ENCODE results near the gene TAS2R60. TPM values are rescaled to one million over a fixed set of nuclear protein-coding genes. Genes with fewer than 3 reads are reported as not detected.

Gene TAS2R60
- total and polyA plus RNA-seq, 9 of the 15 experiments (the other 6 are each of a cell fraction or from before 2014, with no cell fraction given): 0.08 TPM; not detected in 8

- in situ Hi-C loops (cut with MboI) (no loop called here), intact Hi-C loops (cut with micrococcal nuclease) (no loop called here)
- H3K4me3 ChIP-seq: no peak overlapping the region
- H3K4me1 ChIP-seq (replicated peaks in 1 of 2; ENCODE audit: control insufficient read depth in 2 of 2, insufficient read depth in 2 of 2, low read length in 2 of 2): peaks cover 0 to 3% of the 10 kb centered on the region in 2 experiments; a peak in 1 of 5 replicates
- ATAC-seq (peak; percentile 21), FAIRE-seq (no peak), DNase-seq (ENCODE audit: extremely low read depth in 1 of 4, low spot score in 3 of 4) (no peak)
- no peaks in the 10 kb centered on the region for H3K9me3 ChIP-seq (replicated peaks; ENCODE audit: control insufficient read depth, insufficient read depth, low read depth, low read length)
- H2AFZ ChIP-seq (ENCODE audit: low read depth, low read length): peak overlapping the region; percentile 30; the same call in 1 of the 2 replicates
- TF ChIP-seq NR4A1 (CRISPR knock-in tag; IDR thresholded peaks at IDR 0.05) (no peak), NR4A1 (tag; IDR thresholded peaks at IDR 0.05) (no peak), ZBED1 (IDR thresholded peaks at IDR 0.05) (no peak)
- no TSS peak for BruUV-seq (replicated peaks)
- ChIA-PET POLR2A (interaction anchor here (0.7 kb wide), 1 partner anchor 8 kb away, joined by 3 read pairs; no protein-coding TSS in a partner anchor), CTCF (ENCODE audit: low intra/inter-chr PET ratio) (no interaction called here)
- no peaks in the 10 kb centered on the region for H3K9me1 ChIP-seq (ENCODE audit: control insufficient read depth, insufficient read depth, low read length)
- no peaks in the 10 kb centered on the region for H4K20me1 ChIP-seq (replicated peaks; ENCODE audit: control insufficient read depth, insufficient read depth, low read length)
- H3K79me2 ChIP-seq (ENCODE audit: control insufficient read depth, insufficient read depth, low read length): no peaks in the 10 kb centered on the region
- H3K27me3 ChIP-seq (ENCODE audit: control insufficient read depth in 2 of 2, insufficient read depth in 2 of 2, low read length in 2 of 2): peaks cover 0 to 2% of the 10 kb centered on the region in 2 experiments; a peak in 2 of 5 replicates
- H3K4me2 ChIP-seq (ENCODE audit: insufficient read depth, low read length): no peak overlapping the region
- no peaks in the 10 kb centered on the region for H3K36me3 ChIP-seq (ENCODE audit: control insufficient read depth, insufficient read depth, low read length)
- 4% methylated on average over 4 of the region's 4 CpGs for WGBS (ENCODE audit: insufficient coverage, low coverage, missing lambda C conversion rate)
- H3K9ac ChIP-seq (ENCODE audit: insufficient read depth in 1 of 2, low read depth in 2 of 2, low read length in 2 of 2): peak overlapping the region in 1 of 2 experiments; percentile 41; a peak in 1 of 4 replicates
- H3K27ac ChIP-seq (ENCODE audit: extremely low read depth, low read depth, low read length): no peak overlapping the region
Measured at GRCh38 chr7:143437578-143437977, 5.7 kb upstream of the TAS2R60 start.

- no peaks in the 10 kb centered on the region for H3K36me3 ChIP-seq (ENCODE audit: control insufficient read depth, insufficient read depth, low read length)
- H3K27me3 ChIP-seq (ENCODE audit: control insufficient read depth in 2 of 2, insufficient read depth in 2 of 2, low read length in 2 of 2): peaks cover 7 to 11% of the 10 kb centered on the region in 2 experiments; a peak in 2 of 5 replicates
- TF ChIP-seq PYGO2 (tag; IDR thresholded peaks at IDR 0.05): no peak
- no peak for TF ChIP-seq ZNF174 (CRISPR knock-in tag; IDR thresholded peaks at IDR 0.05)
- TF ChIP-seq STAT5B (CRISPR knock-in tag; IDR thresholded peaks at IDR 0.05): no peak
- no peak for TF ChIP-seq TBP (optimal IDR thresholded peaks at IDR 0.05; ENCODE audit: low read depth, low read length)
- TF ChIP-seq ZNF511 (CRISPR knock-in tag; IDR thresholded peaks at IDR 0.05): no peak
- no peak for TF ChIP-seq PTTG1 (tag; IDR thresholded peaks at IDR 0.05; ENCODE audit: low read depth)
- TF ChIP-seq TAF1 (IDR thresholded peaks at IDR 0.05; ENCODE audit: control insufficient read depth, extremely low read depth, insufficient read depth, low read length, severe bottlenecking): no peak
- TF ChIP-seq TAF9B (IDR thresholded peaks at IDR 0.05; ENCODE audit: partially characterized antibody): no peak
- no peak for TF ChIP-seq ID3 (CRISPR knock-in tag; IDR thresholded peaks at IDR 0.05)
- TF ChIP-seq ID3 (tag; IDR thresholded peaks at IDR 0.05): no peak
- TF ChIP-seq ZBTB8A (IDR thresholded peaks at IDR 0.05; ENCODE audit: partially characterized antibody): no peak
- TF ChIP-seq MXI1 (IDR thresholded peaks at IDR 0.05; ENCODE audit: low read depth, low read length): no peak
- no peaks in the 10 kb centered on the region for H3K79me2 ChIP-seq (ENCODE audit: control insufficient read depth, insufficient read depth, low read length)
- H3K4me1 ChIP-seq (replicated peaks in 1 of 2; ENCODE audit: control insufficient read depth in 2 of 2, insufficient read depth in 2 of 2, low read length in 2 of 2): 0 out of 5 replicates have a peak, but pooled peaks cover 0 to 3% of the 10 kb centered on the region in 2 experiments
- in situ Hi-C loops (cut with MboI): no loop called here
- no peaks in the 10 kb centered on the region for H4K20me1 ChIP-seq (replicated peaks; ENCODE audit: control insufficient read depth, insufficient read depth, low read length)
- ATAC-seq (no peak), DNase-seq (ENCODE audit: extremely low read depth in 1 of 4, low spot score in 3 of 4) (no peak), FAIRE-seq (no peak)
- ChIA-PET CTCF (ENCODE audit: low intra/inter-chr PET ratio) (no interaction called here), POLR2A (interaction anchor here (1.6 kb wide), 1 partner anchor 8 kb away, joined by 4 read pairs; no protein-coding TSS in a partner anchor)
- H3K9me1 ChIP-seq (ENCODE audit: control insufficient read depth, insufficient read depth, low read length): no peaks in the 10 kb centered on the region
- WGBS (ENCODE audit: insufficient coverage, low coverage, missing lambda C conversion rate): 3% methylated on average over 2 of the region's 2 CpGs
- H3K9ac ChIP-seq (ENCODE audit: insufficient read depth in 1 of 2, low read depth in 2 of 2, low read length in 2 of 2): no peak overlapping the region
- intact Hi-C loops (cut with micrococcal nuclease): no loop called here
- BruUV-seq (replicated peaks): no TSS peak
- H3K27ac ChIP-seq (ENCODE audit: extremely low read depth, low read depth, low read length): no peak overlapping the region
- no peak overlapping the region for H3K4me3 ChIP-seq
- H3K9me3 ChIP-seq (replicated peaks; ENCODE audit: control insufficient read depth, insufficient read depth, low read depth, low read length): no peaks in the 10 kb centered on the region
- H2AFZ ChIP-seq (ENCODE audit: low read depth, low read length): no peak overlapping the region
- no peak overlapping the region for H3K4me2 ChIP-seq (ENCODE audit: insufficient read depth, low read length)
Measured at GRCh38 chr7:143439866-143440265, 3.4 kb upstream of the TAS2R60 start.
